CD1c-positive myeloid dendritic cell (primary cell): ENCODE data around the gene KRT28.
A peak's percentile ranks its signal among the peaks of the same experiment; 100 is the strongest.
"Not testable (repeated sequence)": the region's sequence is repeated elsewhere in the genome, so short reads cannot be mapped to it uniquely, and the experiment has no call there.

Experiments
- DNase-seq: peaks from one replicate; pipeline ENCODE4 v3.0.0-alpha.2; 2016; ENCODE audit errors: extremely low spot score

KRT28 gene

DNA sequence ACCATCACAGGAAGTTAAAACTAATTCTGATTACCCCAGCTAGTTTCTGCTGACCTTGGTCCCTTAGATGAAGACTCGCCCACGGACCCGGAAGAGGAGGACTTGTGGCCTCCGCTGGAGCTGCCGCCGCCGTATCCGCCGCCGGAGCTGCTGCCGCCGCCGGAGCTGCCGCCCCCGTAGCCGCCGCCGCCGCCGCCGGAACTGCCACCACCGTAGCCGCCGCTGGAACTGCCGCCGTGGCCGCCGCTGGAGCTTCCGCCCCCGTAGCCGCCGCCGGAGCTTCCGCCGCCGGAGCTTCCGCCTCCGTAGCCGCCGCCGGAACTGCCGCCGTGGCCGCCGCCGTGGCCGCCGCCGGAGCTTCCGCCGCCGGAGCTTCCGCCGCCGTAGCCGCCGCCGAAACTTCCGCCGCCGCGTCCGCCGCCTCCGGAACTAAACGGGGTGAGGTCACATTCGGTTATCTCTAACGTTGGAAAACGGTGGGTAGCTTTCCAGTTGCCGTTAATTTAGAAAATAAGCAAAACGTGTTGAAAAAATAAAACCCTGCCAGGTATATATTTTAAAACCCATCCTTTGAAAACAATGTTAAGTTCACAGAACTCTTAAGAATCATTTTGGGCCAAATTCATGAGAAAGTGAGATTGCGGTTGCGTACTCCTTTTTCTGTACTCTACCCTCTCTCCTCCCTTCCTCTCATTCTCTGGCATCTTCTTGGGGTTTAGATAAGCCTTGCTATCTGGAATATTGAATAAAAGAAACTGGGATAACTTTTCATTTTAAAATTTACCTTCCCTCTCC lies 19.2 kb upstream of the KRT28 start:
- DNase-seq = peak; percentile 87

DNA sequence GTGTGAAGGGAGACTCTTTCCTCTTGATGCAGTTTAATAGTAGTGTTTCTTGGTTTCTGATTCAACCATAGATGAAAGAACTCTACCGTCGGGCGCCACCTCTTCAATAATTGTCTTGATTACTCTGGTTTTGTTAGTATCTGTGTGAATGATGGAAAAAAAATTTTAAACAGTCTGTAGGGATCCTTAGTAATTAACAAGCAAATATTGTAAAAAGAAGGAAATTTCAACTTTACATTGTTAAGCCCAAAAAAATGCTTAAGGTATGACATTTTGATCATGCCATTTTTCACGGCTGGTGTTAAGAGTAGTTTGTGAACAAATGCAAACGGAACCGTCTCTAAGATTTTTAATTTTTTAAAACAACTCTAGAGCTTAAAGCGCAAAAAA lies 18.6 kb upstream of the KRT28 start:
- no peak for DNase-seq

DNA sequence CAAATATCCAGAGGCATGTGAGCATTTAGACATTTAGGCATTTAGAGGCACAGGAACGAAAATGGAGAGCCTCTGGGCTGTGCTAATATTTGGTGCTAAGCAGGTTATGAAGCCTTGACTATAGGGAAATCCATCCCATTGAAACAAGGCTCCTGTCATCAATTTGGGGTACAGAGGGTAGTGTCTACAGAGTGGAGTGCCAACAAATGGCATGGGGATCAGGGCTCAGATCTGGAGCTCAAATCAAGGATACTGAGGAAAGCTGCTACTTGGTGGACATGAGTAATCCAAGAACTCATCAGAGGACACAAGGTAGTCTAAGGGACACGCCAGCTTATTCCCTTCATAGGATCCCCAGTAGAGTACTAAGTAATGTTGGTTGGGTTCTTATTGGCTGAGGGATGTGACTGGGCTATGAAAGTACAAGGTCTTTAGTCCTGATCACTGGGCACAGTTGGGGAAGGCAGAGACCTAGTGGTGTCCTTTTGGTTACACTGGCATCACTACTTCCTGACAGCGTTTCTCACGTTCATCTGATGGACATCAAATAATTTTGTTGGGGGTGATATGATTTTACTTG lies 17.4 kb upstream of the KRT28 start:
- DNase-seq = no peak

DNA sequence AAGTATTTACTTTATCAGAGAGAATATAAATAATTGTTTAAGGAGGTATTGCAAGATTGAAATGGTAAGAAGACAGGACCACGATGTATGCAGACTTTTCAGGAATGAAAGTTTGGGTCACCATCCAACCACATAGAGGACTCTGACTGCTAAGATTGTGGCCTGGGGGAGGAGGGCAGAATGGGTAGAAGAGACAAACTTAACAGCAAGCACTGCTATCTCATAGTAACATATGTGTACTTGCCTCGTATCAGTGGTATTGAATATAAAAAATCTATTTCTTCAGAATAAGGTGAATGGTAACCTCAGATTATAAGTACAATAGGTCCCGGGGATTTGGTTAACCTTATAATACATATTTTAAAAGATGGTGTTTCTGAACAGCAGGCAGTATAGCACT lies 16.8 kb upstream of the KRT28 start:
- no peak for DNase-seq

DNA sequence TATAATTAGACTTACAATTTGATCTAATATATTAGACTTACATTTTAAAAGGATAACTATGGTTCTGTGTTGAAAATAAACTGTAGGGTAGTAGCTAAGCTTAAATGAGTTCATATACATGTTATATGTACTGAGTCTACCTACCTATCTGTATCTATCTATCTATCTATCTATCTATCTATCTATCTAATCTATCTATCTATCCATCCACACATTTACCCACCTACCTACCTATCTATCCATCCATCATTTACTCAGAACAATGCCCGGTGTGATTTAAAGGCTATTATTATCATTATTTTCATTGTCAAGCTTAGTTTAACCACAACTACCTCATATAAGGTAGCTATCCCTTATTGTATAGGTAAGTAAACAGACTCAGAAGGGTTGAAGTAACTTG lies 15.6 kb upstream of the KRT28 start:
- DNase-seq = no peak

DNA sequence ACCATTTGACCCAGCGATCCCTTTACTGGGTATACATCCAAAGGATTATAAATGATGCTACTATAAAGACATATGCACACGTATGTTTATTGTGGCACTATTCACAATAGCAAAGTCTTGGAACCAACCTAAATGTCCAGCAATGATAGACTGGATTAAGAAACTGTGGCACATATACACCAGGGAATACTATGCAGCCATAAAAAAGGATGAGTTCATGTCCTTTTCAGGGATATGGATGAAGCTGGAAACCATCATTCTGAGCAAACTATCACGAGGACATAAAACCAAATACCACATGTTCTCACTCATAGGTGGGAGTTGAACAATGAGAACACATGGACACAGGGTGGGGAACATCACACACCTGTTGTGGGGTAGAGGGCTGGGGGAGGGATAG lies 14.9 kb upstream of the KRT28 start:
- DNase-seq = not testable (repeated sequence)

DNA sequence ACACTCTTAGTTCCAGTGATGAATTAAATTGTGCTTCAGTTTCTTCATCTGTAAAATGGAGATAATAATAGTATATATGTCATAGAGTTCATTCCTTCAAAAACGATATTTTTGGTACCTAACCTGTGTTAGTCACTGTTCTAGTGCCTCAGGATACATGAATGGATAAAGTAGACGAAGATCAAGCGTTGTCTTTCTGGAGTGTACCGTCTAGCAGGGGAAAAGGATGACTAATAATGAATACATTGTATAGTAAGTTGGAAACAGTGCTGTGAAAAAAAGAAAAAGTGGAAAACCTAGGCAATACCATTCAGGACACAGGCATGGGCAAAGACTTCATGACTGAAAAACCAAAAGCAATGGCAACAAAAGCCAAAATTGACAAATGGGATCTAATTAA lies 14.0 kb upstream of the KRT28 start:
- no peak for DNase-seq

DNA sequence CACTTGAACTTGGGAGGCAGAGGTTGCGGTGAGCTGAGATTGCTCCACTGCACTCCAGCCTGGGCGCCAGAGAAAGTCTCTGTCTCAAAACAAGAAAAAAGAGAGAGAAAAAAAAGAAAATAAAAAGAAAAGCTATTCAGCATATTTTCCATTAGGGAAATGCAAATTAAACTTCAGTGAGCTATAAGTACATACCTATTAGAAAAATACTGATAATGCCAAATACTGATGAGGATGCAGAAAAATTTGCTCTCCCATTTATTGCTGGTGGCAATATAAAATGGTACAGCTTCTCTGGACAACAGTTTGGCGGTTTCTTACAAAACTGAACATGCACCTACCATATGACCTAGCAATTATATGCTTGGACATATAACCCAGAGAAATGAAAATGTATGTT lies 12.9 kb upstream of the KRT28 start:
- DNase-seq = no peak

DNA sequence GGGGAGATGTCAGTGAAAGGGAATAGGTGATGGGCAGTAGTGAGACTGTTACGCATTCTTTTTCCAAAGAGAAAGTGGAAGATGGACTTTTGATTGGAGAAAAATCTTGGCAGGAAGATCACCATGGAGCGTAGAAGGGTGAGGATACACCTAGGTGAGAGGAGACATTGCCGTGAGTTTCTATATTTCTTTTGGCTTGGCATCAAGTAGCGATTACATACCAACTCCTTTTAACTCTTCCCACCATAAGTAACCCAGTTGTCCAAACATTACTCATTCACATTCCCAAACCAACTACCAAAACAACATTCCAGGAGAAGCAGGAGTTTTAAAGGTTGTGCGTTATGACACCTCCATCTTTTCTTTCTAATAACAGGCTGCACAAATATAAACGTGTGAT lies 10.7 kb upstream of the KRT28 start:
- no peak for DNase-seq

DNA sequence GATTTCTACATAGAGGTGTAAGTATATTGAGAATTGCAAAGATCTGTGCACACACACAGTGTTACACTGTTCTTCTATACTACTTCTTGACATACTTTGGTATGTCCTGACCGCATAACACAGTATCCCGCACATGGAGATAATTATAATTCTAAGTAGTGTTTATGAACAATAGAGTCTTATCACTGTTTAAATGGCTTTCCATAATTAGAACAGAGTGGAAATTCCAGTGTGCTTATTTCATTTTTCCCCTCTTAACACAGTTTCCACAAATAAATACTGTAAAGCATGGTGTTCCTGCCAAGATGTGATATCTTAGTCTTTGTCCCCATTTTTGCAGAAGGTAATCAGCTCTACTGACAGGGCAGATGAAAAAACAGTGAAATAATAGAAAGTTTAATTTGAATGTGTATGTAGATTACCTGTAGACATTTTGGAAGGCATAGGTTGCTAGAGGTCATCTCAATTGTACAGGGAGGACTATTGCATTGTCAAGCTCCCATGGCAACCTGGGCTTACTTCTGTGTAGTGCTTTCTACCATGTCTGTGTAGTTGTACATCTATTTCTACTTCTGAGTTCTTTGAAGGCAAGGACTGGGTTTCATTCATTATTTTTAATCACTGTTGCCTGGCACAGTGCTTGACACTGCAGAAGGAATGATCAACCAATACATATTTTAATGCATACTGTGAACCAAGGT lies 10.1 kb upstream of the KRT28 start:
- no peak for DNase-seq

DNA sequence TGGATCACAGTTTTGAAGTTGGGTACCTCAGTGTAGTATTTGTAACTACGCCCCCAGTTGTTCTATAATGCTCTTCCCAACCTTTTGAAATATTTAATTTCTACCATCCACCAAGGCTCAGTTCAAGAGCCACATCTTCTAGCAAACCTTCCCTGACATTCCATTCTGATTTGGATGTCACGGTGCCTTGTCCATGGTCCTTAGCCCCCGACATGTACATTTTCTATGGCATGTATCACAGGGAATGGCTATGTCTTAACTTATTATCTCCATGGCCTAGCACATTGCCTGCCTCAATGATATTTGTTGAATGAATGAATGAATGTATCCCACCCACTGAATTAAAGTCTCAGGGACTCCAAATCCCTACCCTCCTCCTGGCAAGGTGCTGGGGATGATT lies 6.4 kb upstream of the KRT28 start:
- DNase-seq = no peak

DNA sequence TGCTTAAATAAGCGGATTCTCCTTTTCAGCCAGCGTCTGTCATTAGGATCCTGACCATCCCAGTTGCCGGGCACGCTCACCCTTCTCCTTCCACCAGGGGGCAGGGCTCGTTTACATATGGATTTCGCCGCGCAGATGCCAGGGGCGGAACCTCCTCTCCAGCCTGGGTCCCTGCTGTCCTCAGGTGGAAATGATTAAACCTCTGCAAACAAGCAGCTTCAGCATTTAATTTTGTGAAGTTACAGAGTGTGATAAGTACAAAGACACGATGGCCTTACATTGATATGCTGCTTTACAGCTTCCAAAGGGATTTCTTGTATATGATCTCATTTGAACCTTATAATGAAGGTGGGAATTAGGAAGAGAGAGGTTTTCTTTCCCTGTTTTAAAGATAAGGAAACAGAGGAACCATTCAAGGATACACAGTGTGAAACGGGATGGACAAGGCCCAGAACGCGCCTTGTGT lies 3.9 kb upstream of the KRT28 start:
- DNase-seq = peak; percentile 79

DNA sequence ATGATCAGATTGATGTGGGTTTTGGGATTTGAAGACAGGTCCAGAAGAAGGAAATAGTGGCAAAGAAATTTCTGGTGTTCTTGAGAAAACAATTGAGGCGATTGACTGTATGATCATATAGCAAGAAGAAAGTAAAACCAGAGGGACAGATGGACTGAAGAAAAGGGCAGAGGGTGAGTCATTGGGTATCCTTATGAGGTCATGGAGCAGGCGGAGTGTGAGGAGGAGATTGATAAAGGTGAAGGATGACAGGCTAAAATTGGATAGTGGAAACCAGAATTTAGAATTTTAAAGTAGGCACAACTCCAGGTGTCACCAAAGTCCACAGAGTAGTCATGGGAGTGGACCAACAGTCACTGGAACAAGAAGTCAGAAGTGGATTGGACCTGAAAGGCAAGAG lies 1.4 kb upstream of the KRT28 start:
- no peak for DNase-seq

DNA sequence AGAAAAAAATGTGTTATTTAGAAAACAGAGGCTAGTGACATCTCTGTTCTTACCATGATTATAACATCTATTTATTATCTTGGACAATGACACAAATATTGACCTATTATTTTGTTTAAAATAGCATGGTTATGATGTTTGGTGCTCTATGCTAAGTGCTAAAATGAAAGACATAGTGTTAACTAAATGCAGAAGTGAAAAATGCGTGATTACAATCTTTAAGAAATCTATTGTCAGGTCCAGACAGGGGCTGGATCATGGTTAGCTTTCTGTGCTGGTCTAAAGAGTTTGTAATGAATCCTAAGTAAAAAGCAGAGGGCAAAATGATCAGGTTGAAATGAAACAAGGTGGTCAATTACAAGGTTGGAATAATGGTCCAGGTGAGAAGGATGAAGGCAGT lies 622 bp upstream of the KRT28 start:
- no peak for DNase-seq

DNA sequence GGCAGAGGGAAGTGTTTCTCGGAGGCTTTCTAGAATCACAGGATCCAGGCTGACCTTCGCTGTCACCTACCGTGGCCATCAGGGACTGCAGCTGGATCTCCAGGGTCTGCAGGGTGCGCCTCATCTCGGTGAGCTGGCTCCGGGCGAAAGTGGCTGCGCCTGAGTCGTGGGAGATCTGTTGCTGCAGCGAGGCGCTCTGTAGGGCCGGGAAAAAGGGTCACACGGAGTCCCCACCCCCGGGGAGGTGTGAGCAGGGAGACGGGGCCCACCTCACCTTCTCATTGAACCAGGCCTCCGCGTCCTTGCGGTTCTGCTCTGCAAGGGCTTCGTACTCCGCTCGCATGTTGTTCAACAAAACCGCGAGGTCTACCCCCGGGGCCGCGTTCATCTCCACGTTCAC lies 2.9 kb downstream of the KRT28 start:
- DNase-seq = no peak

DNA sequence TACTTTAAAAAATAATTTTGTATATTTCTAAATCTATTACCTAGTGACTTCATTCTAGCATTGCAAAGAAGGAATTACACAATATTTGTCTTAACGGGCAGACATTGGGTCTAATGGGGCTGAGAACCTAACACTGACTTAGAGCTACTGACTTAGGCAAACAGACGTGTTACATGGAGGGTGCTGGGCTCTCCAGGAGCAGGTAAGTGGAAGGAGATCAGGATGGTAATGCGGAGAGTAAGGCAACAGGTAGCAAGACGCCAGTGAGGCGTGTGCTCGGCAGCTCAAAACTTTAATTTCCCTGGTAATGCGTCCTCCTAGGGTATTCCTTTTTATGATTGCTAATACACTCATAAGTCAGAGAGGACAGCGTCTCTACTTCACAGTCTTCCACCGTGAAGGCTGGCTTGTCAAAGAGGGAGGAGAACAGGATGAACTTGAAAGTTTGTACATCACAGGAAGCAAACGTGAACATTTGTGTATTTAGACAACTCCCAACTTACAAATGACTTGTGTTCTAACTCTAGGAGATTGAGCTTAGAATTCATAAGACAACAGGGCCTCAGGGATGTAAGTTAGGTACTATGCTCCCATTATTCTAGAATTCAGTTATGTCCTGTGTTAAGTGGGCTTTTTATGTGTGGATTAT lies 4.6 kb downstream of the KRT28 start:
- no peak for DNase-seq

DNA sequence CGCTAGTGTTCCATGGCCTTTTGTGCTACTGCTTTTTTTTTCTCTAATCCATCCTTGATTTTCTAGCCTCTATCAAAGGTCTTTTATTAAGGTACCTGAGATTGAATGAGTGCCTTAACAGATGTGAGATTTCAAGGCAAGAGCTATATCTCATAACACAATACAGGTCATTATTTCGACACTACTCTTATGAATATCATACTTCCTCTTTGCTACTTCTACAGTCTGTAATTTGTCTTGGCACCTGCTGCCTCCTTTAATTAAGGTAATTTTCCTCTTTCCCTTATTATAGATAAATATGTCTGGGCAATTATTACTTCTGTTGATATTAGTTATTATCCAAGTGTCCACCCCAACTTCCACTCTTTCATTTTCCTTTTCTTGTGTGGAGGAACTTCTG lies 5.3 kb downstream of the KRT28 start:
- no peak for DNase-seq

DNA sequence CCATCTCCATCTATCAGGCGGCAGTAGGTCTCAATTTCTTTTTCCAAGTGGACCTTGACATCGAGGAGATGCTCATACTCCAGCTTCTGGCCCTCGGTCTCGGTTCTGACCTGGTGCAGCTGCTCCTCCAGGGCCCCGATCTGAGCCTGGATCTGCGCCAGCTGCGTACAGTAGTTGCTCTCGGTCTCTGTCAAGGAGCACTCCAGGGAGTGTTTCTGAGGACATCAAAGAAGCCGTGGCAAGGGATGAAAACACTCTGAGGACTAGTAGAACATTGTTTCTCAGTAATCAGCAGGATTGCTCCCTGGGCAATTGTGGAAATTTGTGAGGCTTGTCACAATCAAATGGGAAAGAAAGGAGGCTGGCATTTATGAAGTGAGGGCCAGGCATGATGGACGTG lies 5.9 kb downstream of the KRT28 start:
- no peak for DNase-seq

DNA sequence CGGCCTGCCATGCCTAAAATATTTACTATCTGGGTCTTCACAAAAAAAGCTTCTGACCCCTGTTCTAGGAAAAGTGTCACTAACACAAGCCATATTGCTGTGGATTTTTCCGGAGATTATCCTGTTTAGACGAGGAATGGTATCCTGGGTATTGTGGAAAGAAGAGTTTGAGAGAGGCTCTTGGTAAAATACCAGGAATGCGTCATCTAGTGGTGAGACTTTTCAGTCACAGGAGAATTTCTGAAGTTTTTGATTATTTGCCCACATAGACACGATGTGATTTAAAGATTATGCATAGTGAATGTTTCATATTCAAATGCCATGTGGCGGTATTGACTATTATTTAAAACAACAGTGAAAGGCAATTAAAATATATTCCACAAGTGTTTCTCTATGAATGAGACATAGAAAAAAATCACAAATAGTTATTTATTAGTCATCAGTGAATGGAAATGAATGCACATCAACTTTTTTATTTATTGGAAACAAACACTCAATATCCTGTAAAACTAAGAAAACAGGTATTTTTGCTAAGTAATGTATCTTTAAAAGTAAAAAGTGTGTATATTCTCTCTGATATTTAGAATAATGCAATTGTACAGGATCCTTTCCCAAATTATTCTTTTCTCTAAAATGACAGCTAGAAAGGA lies 7.8 kb downstream of the KRT28 start:
- no peak for DNase-seq

DNA sequence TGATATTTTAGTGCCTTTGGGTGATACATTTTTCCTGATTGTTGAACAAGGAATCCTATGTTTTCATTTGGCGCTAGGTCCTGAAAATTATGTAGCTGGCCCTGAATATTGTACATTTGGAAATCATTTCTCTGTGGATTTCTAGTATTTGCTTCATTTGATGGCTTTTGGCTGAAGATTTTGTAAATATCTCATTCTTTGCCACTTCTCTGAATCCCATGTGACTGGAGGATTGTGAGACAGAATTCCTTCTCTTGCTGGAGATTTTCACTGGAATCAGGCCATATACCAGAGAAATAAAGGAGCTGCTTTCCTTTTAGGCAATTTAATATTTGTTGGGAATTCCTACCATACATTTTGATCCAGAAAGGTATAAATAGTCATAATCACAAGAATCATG lies 8.6 kb downstream of the KRT28 start:
- DNase-seq = no peak

DNA sequence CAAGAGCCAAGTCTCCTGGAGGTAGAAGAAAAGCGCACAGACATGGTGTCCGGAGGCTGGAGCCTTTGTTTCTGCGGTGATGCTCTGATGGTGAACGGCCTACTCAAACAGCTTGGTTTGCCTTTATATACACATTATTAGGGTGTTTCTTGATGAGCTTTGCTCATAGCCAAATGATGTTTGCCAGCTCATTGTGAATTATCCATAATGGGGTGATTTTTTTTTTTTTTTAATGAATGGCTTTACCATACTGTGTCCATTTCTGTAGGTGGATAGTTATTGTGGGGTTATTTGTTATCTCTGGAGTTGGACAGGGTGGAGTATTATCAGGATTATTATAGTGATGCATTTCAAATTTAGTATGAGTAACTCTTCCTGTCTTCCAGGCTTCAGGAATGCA lies 17.3 kb downstream of the KRT28 start, which contains the start of gene KRT27:
TSS of gene KRT27 (minus strand) at position 101 of the 400 bp plus-strand sequence. CDS start at position 44, 57 bp downstream.
- DNase-seq = no peak
